ENCODE results near the gene CAMTA1. TPM values are rescaled to one million over a fixed set of nuclear protein-coding genes. Genes with fewer than 3 reads are reported as not detected.
A peak's percentile ranks its signal among the peaks of the same experiment; 100 is the strongest.

CAMTA1 gene
- total RNA-seq, 2 experiments from 2014 or later: 45.5 to 45.6 TPM

DNA sequence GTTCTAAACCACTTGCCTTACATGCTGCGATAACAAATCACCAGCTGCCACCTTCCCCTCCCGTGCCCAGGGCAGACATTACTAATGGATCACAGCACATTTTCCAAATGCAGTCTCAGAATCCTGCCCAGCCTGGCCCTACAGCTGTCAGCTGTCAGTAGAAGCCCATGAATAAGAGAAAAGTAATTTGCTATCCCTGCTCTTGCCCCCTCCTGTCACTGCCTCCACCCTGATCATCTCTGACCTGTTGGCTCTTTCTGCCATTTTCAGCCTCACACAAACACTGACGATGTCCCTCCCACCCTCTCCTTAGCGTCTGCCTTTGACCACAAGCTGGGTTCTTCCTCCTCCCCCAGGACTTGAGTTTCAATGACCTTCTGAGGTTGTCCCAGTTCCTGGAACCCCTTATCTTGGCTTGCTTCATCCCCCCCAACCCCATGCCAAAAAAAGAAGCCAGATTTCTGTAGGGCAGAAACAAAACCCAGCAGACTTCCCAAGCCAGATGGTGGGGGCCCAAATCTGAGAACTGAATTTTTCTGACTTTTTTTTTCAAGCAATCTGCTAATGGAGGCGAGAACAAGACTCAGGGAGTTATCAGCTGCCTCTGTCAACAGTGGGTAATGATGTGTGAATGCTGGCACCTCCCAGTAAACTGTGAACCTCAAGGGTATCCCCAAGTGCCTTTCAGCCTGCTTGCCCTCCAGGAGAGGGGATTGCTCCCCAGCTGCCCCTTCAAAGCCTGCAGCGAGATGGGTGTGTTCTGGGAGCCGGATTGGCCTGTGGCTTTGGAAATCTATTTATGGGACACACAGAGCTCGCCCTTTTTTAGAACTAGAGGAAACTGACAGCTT, 769.4 kb downstream of the CAMTA1 start:
- DNase-seq (no peak), ATAC-seq (ENCODE audit: low read depth) (no peak)
- no peak overlapping the region for H3K27ac Mint-ChIP-seq
- POLR2A ChIA-PET: no interaction called here
- H3K4me3 Mint-ChIP-seq: no peak overlapping the region
- peaks cover 2% of the 10 kb centered on the region for H3K9me3 Mint-ChIP-seq
- no peaks in the 10 kb centered on the region for H3K36me3 Mint-ChIP-seq
- peaks cover 5% of the 10 kb centered on the region for H3K4me1 Mint-ChIP-seq
- peaks cover 10% of the 10 kb centered on the region for H3K27me3 Mint-ChIP-seq

DNA sequence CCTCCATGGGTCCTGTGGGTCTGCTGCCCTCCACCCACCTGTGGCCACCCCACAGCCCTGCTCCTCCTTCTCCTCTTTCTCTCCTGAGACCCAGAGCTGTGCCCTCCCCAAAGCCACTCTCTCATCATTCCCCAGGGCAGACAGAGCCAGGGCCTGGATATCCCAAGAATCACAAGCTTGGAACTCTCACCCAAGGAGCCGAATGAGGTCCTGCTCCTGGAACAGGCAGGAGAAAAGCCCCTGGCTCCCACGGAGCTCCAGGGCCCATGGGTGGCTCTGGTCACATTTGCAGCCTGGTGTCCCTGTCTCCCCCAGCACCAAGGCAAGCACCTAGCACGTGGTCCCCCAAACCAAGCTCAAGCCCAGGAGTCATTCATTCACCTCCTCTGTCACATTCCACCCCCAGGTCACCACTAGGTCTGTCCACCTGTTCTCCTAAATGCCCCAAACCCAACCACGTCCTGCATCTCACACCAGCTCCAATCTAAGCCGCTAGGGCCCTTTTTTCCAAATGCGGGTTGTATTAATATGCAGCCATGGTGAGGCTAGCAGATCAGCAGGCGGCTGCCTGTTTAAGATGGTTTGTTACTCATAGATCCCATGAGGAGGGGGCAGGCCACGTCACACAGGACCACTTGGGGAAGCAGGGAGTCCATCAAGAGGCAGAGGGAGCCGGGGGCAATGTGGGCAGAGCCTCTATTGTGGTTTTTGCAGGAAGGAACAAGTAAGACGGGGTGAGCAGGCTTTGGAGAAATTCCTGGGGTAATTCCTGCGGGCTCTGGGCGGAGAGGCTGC, 770.3 kb downstream of the CAMTA1 start:
- Mint-ChIP-seq H3K27me3 (peaks cover 10% of the 10 kb centered on the region), H3K36me3 (no peaks in the 10 kb centered on the region), H3K4me3 (no peak overlapping the region), H3K4me1 (peaks cover 3% of the 10 kb centered on the region), H3K27ac (peak overlapping the region; percentile 53), H3K9me3 (peaks cover 2% of the 10 kb centered on the region)
- DNase-seq (no peak), ATAC-seq (ENCODE audit: low read depth) (no peak)
- POLR2A ChIA-PET: no interaction called here

- no peak for DNase-seq
- Mint-ChIP-seq H3K4me1 (peaks cover 3% of the 10 kb centered on the region), H3K9me3 (peaks cover 2% of the 10 kb centered on the region), H3K27ac (no peak overlapping the region), H3K36me3 (no peaks in the 10 kb centered on the region), H3K4me3 (no peak overlapping the region), H3K27me3 (peaks cover 8% of the 10 kb centered on the region)
- ATAC-seq (ENCODE audit: low read depth): no peak
- POLR2A ChIA-PET: no interaction called here
These were observed 772.1 kb downstream of the CAMTA1 start for GRCh38 chr1:7557301-7557891.

GRCh38 chr1:7558041-7558461, 772.8 kb downstream of the CAMTA1 start:
- POLR2A ChIA-PET: no interaction called here
- Mint-ChIP-seq H3K36me3 (no peaks in the 10 kb centered on the region), H3K4me3 (no peak overlapping the region), H3K4me1 (peaks cover 3% of the 10 kb centered on the region), H3K9me3 (no peaks in the 10 kb centered on the region), H3K27me3 (peaks cover 6% of the 10 kb centered on the region), H3K27ac (no peak overlapping the region)
- ATAC-seq (ENCODE audit: low read depth) (no peak), DNase-seq (no peak)

- ATAC-seq (ENCODE audit: low read depth) (no peak), DNase-seq (no peak)
- Mint-ChIP-seq H3K27ac (no peak overlapping the region), H3K27me3 (peaks cover 4% of the 10 kb centered on the region), H3K4me3 (no peak overlapping the region), H3K36me3 (no peaks in the 10 kb centered on the region), H3K9me3 (no peaks in the 10 kb centered on the region), H3K4me1 (peaks cover 3% of the 10 kb centered on the region)
- POLR2A ChIA-PET: no interaction called here
These were observed 773.2 kb downstream of the CAMTA1 start for GRCh38 chr1:7558481-7558880.

DNA sequence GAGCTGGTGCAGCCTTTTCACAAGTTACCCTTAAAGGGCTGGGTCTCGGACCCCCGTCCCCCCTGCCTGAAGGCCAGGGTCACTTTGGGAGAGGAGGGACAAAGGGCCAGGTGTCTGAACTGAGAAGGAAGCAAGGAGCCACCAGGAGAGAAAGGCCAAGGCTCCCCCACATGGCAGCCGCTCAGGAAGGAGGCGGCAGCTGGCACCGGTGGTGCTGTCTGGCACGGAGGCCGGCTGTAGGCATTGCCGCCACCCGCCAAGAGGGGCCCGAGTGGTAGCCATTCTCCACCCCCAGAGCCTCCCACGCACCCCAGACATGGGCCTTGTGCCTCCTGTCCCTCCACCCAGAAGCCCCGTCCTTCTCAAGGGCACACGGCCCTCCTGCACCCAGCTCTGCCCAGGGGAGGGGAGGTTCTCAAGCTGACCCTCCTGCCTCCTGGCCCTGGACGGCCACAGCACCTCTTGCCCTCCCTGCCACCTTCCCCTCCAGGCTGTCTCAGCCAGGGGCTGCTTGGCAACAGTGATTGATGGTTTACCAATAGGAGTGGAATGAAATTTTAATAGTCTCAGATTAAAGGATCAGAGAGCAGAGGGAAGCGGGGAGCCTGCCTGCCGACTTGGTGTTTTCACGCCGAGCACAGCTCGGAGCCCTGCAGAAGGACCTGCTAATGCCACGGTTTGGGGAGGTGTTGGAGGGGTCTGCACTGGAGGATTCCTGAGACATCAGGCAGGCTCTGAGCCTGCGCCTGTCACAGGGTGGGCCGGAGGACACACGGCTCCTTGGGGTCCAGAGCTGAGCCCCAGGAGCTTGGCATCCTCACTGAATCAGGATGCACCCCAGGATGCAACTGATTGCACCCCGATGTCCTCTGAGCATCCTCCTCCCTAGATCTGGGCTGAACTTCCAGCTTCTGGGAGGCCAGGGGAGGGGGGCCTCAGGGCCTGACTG, 773.9 kb downstream of the CAMTA1 start:
- POLR2A ChIA-PET: no interaction called here

GRCh38 chr1:7560128-7560527, 774.9 kb downstream of the CAMTA1 start:
- ATAC-seq (ENCODE audit: low read depth) (no peak), DNase-seq (no peak)
- H3K27me3 Mint-ChIP-seq: no peaks in the 10 kb centered on the region
- POLR2A ChIA-PET: no interaction called here
- H3K9me3 Mint-ChIP-seq: no peaks in the 10 kb centered on the region
- H3K36me3 Mint-ChIP-seq: no peaks in the 10 kb centered on the region
- H3K27ac Mint-ChIP-seq: no peak overlapping the region
- no peak overlapping the region for H3K4me3 Mint-ChIP-seq
- H3K4me1 Mint-ChIP-seq: peaks cover 3% of the 10 kb centered on the region

More for the DNA sequence above, 773.9 kb downstream of the CAMTA1 start:
- no peaks in the 10 kb centered on the region for H3K9me3 Mint-ChIP-seq
- no peaks in the 10 kb centered on the region for H3K36me3 Mint-ChIP-seq
- peaks cover 3% of the 10 kb centered on the region for H3K4me1 Mint-ChIP-seq
- ATAC-seq (ENCODE audit: low read depth) (no peak), DNase-seq (no peak)
- no peak overlapping the region for H3K4me3 Mint-ChIP-seq
- H3K27me3 Mint-ChIP-seq: peaks cover 3% of the 10 kb centered on the region
- no peak overlapping the region for H3K27ac Mint-ChIP-seq

GRCh38 chr1:7560601-7561181, 775.4 kb downstream of the CAMTA1 start:
- Mint-ChIP-seq H3K9me3 (no peaks in the 10 kb centered on the region), H3K27ac (no peak overlapping the region), H3K27me3 (no peaks in the 10 kb centered on the region), H3K4me1 (peaks cover 2% of the 10 kb centered on the region), H3K36me3 (no peaks in the 10 kb centered on the region), H3K4me3 (no peak overlapping the region)
- POLR2A ChIA-PET: no interaction called here
- ATAC-seq (ENCODE audit: low read depth) (no peak), DNase-seq (no peak)

- H3K36me3 Mint-ChIP-seq: no peaks in the 10 kb centered on the region
- ATAC-seq (ENCODE audit: low read depth) (no peak), DNase-seq (no peak)
- no peaks in the 10 kb centered on the region for H3K27me3 Mint-ChIP-seq
- H3K9me3 Mint-ChIP-seq: no peaks in the 10 kb centered on the region
- POLR2A ChIA-PET: no interaction called here
- H3K27ac Mint-ChIP-seq: no peak overlapping the region
- no peak overlapping the region for H3K4me3 Mint-ChIP-seq
- H3K4me1 Mint-ChIP-seq: no peaks in the 10 kb centered on the region
These were observed 776.2 kb downstream of the CAMTA1 start for GRCh38 chr1:7561331-7561921.

DNA sequence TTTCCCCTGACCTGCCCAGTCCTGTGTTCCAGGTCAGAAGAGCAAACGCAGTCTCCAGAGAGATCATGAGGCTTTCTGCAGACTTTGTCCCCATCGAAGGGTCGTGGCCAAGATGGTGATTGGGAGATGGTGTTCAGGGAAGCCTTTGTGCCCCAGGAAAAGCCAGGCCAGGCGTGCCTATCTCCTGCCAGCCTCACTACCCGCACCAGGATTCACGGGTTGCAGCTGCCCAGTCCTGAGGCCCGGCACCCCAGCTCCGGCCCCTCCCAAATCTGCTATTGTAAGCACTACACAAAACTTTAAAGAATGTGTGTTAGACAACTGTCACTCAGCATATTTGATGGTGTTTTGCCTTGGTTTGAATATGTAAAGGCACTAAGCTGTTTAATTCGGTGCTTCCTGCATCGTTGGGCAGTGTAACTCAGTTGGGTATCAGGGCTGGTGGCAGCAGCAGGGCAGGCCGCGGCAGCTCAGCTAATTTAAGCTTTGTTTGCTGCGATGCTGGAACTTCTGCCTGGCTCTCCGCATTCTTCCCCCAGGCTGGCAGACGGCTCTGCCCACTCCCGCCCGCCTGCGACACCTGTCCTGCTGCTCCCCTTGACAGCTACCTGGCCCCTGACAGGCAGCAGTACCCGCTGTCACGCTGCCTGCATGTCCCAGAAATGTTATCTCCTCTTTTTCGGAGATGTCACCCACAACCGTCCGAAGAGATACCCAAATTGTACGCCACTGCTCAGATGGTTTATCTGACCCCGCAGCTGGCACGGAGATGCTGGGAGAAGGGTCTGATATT, 776.9 kb downstream of the CAMTA1 start:
- Mint-ChIP-seq H3K27ac (no peak overlapping the region), H3K4me1 (no peaks in the 10 kb centered on the region), H3K36me3 (no peaks in the 10 kb centered on the region), H3K27me3 (no peaks in the 10 kb centered on the region), H3K4me3 (no peak overlapping the region), H3K9me3 (no peaks in the 10 kb centered on the region)
- no peak for ATAC-seq (ENCODE audit: low read depth)
- no peak for DNase-seq
- POLR2A ChIA-PET: no interaction called here

DNA sequence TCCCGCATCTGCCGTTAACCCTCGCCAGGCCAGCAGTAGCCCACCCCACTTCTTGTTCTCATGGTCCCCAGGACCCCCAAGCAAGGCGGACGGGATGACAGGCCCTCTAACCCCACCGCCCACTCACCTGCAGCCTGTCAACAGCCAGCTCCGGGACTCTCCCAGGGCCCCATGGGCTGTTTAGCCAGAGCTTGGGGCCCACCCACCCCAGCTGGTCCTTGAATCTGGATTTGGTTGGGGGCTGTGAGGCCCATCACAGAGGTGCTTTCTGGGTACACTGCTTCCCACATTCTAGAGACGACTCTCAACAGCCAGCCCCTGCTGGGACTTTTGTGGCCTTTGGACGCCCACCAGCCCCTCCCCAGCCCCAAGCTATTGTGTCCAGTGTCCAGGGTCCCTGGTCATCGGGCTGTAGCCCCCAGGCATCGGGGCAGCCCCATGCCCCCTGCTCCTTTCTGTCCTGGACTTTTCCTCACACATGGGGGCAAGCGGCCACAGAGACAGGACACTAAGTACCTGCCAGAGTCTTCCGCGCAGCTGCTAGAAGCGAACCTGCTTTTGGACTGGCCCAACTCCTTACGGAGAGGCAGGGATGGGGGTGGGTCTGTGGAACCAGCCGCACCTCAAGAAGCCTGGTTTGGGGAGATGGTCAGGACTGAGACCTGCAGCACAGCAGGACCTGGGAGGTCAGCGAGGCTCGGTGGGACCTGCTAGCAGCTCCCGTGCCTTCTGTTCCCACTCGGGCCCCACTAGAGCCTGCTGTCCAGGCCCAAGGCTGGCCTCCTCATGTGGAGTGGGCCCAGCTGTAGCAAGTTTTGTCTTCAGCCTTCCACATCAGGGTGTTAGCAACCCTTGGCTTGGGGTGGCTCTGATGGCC, 777.7 kb downstream of the CAMTA1 start:
- DNase-seq: no peak

More for the DNA sequence above, 777.7 kb downstream of the CAMTA1 start:
- H3K36me3 Mint-ChIP-seq: no peaks in the 10 kb centered on the region
- H3K27ac Mint-ChIP-seq: no peak overlapping the region
- no peaks in the 10 kb centered on the region for H3K9me3 Mint-ChIP-seq
- POLR2A ChIA-PET: no interaction called here
- no peak overlapping the region for H3K4me3 Mint-ChIP-seq
- no peaks in the 10 kb centered on the region for H3K27me3 Mint-ChIP-seq
- ATAC-seq (ENCODE audit: low read depth): no peak
- H3K4me1 Mint-ChIP-seq: no peaks in the 10 kb centered on the region
